Testis (tissue), 2 donors: ENCODE results near the gene NUP54.

Experiments used
- CTCF ChIP-seq, 3 experiments: fragments of 450-650 bp in 2 of 3; fragments of 200-600 bp in 1 of 3; sonication (generic) in 1 of 3; IDR thresholded peaks; one replicate each; pipeline ENCODE4 v1.5.1; 2016 to 2019; ENCODE audit warnings: antibody characterized with exemption in 3 of 3, mild to moderate bottlenecking in 2 of 3, moderate library complexity in 1 of 3
- POLR2A ChIP-seq: fragments of 450-650 bp; IDR thresholded peaks from one replicate; pipeline ENCODE4 v1.6.1; 2017; ENCODE audit warnings: antibody characterized with exemption, mild to moderate bottlenecking, moderate library complexity

GRCh38 chr4:76188557-76188956 lies 40.4 kb upstream of the NUP54 start:
- TF ChIP-seq CTCF (IDR thresholded peaks at IDR 0.05) (no peak), POLR2A (no peak)
